Uterus (tissue), 4 donors: ENCODE data around the gene SPATA1. TPM values are rescaled to one million over a fixed set of nuclear protein-coding genes. Genes with fewer than 3 reads are reported as not detected.

ENCODE experiments used
- DNase-seq, 2 donors: peaks; one replicate each; pipeline ENCODE4 v3.0.0-alpha.2; 2019 to 2020
- H3K27ac ChIP-seq, 2 donors: fragments of 200-600 bp; sonication (generic); 1 replicate in 1 of 2; 2 replicates in 1 of 2; pipeline ENCODE4 v1.5.1; 2016 to 2018
- H3K27me3 ChIP-seq, 2 donors: fragments of 200-600 bp; sonication (generic); one replicate each; pipeline ENCODE4 v1.5.1; 2018 to 2019; ENCODE audit warnings: control low read depth in 1 of 2
- H3K36me3 ChIP-seq, 2 donors: fragments of 200-600 bp; sonication (generic); one replicate each; pipeline ENCODE4 v1.5.1; 2019; ENCODE audit warnings: control low read depth in 1 of 2
- H3K4me1 ChIP-seq, 2 donors: fragments of 200-600 bp; sonication (generic); one replicate each; pipeline ENCODE4 v1.5.1; 2018 to 2019; ENCODE audit warnings: control low read depth in 1 of 2
- H3K4me3 ChIP-seq, 2 donors: fragments of 200-600 bp; sonication (generic); 1 replicate in 1 of 2; 2 replicates in 1 of 2; pipeline ENCODE4 v1.5.1; 2018 to 2019; ENCODE audit warnings: mild to moderate bottlenecking in 1 of 2
- H3K9me3 ChIP-seq, 2 donors: fragments of 200-600 bp; sonication (generic); one replicate each; pipeline ENCODE4 v1.5.1; 2019; ENCODE audit warnings: control low read depth in 1 of 2
- CTCF ChIP-seq, 4 experiments: fragments of 200-600 bp in 2 of 4; fragments of 450-650 bp in 2 of 4; sonication (generic) in 2 of 4; IDR thresholded peaks; one replicate each; pipeline ENCODE4 v1.5.1; 2016 to 2019; ENCODE audit warnings: antibody characterized with exemption in 4 of 4, mild to moderate bottlenecking in 2 of 4, moderate library complexity in 1 of 4
- POLR2A ChIP-seq, 2 donors: fragments of 450-650 bp; IDR thresholded peaks; one replicate each; pipeline ENCODE4 v1.6.1; 2016; ENCODE audit warnings: antibody characterized with exemption in 2 of 2, mild to moderate bottlenecking in 1 of 2, moderate library complexity in 1 of 2
- intact Hi-C: fragments of 100-400 bp; cut with DNase I; formaldehyde crosslinking; loops from one replicate; pipeline ENCODE4 v1.15.1; 2023; ENCODE audit warnings: low total_unique reads
- total RNA-seq, 4 donors: library from RNA; depleted of rRNA in 3 of 4; stranded (reverse); fragments of >200 nt in 3 of 4; gene quantifications; one replicate each; pipeline versions ENCODE4 v1.1.0 to v1.2.4, GENCODE V29; 2014 to 2023
- donor health status: DM: yes; HTN: yes; CAD: no.

Gene SPATA1
- total RNA-seq, 4 donors from 2014 or later: 0.26 to 3.5 (median 0.91) TPM; not detected in 1

DNA sequence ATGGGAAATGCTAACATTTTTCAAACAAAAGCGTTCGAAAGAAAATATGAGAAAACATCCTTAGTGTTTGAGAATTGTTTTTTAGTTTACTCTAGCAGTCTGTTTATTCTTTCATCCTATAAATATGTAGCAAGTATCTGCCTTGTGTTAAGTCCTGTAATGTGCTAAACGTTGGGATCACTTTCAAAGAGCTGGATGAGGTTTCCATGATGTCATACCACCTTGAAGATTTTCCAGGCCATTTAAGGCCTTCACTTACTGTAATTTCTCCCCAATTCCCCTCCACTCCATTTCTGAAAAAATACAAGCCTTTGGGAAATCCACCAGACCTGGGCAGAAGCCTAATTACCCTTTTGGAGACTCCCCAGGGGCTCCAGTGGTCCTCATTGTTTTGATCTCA lies 92.2 kb downstream of the SPATA1 start:
- DNase-seq: no peak
- TF ChIP-seq POLR2A (IDR thresholded peaks at IDR 0.05): no peak
- TF ChIP-seq CTCF (IDR thresholded peaks at IDR 0.05): no peak
- peak overlapping the region; percentile 61 to 81 for H3K27ac ChIP-seq
- H3K4me3 ChIP-seq: no peak overlapping the region
- H3K9me3 ChIP-seq: no peaks in the 10 kb centered on the region
- intact Hi-C loops: no loop called here
- H3K27me3 ChIP-seq: no peaks in the 10 kb centered on the region
- no peaks in the 10 kb centered on the region for H3K4me1 ChIP-seq
- no peaks in the 10 kb centered on the region for H3K36me3 ChIP-seq

DNA sequence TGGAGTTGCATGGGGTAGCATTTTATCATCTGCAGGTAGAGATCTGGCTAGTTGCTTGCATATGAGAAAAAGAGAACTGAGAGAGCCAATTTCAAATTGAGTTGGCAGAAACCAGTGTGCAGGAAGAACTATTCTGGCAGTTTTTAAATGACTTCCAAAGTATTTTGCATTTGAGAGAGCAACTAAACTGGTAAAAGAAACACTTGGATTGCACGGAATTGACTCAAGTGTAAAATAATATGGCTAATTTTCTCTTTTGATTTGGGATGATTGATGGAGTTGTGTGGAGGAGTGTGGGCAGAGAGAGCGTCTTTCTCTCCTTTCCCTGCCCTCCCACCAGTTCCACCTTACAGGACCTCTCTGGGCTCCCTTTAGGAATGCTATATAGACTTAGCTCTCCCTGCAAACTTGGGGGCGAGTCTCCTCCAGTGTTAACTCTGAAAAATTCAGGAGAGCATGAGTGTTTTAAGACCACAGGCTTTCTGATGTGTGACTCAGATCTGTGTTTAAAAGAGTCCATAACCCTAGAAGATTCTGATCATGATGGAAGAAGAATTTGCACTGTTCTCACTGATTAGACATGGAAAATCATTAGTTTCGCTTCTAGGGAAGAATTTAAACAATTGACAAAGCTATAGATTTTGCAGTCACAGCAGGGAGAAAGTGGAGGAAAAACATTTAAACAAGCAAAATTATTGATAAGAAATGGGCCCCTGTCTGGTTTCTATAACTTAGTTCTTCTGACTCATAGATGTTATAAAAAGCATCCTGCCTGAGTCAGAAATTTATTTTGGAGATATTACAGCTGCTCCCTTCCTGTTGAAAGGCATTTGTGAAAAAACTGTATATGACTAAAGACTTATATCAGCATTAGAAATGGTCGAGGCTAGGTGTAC lies 92.9 kb downstream of the SPATA1 start:
- H3K27ac ChIP-seq: peak overlapping the region; percentile 61 to 81
- no peaks in the 10 kb centered on the region for H3K27me3 ChIP-seq

GRCh38 chr1:84600796-84601195 lies 94.6 kb downstream of the SPATA1 start:
- intact Hi-C loops: no loop called here
- Histone ChIP-seq H3K4me3 (no peak overlapping the region), H3K27ac (no peak overlapping the region), H3K27me3 (no peaks in the 10 kb centered on the region), H3K36me3 (no peaks in the 10 kb centered on the region), H3K4me1 (no peaks in the 10 kb centered on the region), H3K9me3 (no peaks in the 10 kb centered on the region)
- TF ChIP-seq POLR2A (IDR thresholded peaks at IDR 0.05) (no peak), CTCF (IDR thresholded peaks at IDR 0.05) (no peak)
- DNase-seq: no peak

More for the DNA sequence above, 92.9 kb downstream of the SPATA1 start:
- DNase-seq: no peak
- Histone ChIP-seq H3K4me3 (no peak overlapping the region), H3K9me3 (no peaks in the 10 kb centered on the region), H3K36me3 (no peaks in the 10 kb centered on the region), H3K4me1 (no peaks in the 10 kb centered on the region)
- TF ChIP-seq POLR2A (IDR thresholded peaks at IDR 0.05) (no peak), CTCF (IDR thresholded peaks at IDR 0.05) (no peak)
- intact Hi-C loops: no loop called here

DNA sequence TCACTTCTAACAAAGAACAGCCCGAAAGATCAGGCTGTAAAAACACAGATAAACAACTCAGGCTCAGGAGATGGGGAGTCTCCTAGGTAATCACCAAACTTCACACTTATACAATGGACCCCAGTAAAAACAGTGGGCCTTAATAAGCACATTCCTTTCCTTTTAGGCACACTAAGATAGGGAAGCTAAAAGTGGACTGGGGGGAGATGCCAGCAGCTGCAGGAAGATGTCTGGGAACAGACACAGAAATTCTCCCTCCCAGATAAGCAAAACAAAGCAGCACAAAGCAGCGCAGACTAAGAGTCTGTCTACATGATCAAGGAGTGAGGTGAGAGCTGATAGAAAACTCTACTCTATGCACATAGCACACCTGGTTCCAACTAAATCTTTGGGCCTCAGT lies 97.0 kb downstream of the SPATA1 start:
- Histone ChIP-seq H3K27ac (peak overlapping the region; percentile 79 to 88), H3K4me1 (no peaks in the 10 kb centered on the region), H3K4me3 (peak overlapping the region in 1 of 2 donors; percentile 29), H3K27me3 (no peaks in the 10 kb centered on the region), H3K36me3 (no peaks in the 10 kb centered on the region), H3K9me3 (no peaks in the 10 kb centered on the region)
- intact Hi-C loops: no loop called here
- no peak for DNase-seq
- TF ChIP-seq POLR2A (IDR thresholded peaks at IDR 0.05) (no peak), CTCF (IDR thresholded peaks at IDR 0.05) (no peak)
